ENCODE measurements around the gene C12orf43. TPM values are rescaled to one million over a fixed set of nuclear protein-coding genes. Genes with fewer than 3 reads are reported as not detected.

The C12orf43 gene
- total RNA-seq, 4 donors from 2014 or later = 7.0 to 32.2 (median 18.0) TPM

GRCh38 chr12:120970310-120970709 is 46.0 kb downstream of the C12orf43 start:
- in situ Hi-C loops (cut with MboI; ENCODE audit: low pct_ligation_motif_present in 1 of 4, low pct_unique_long_range_greater_than_20kb in 1 of 4, low sequenced_read_pairs in 3 of 4) = loop anchor here in 3 of 4 donors (25.0 kb wide), 1 partner anchor 333 kb away; the partner anchor contains the start of gene CABP1 (in 3 of the 3)
- intact Hi-C loops (cut with DNase I; ENCODE audit: low total_unique reads) = loop anchor here (5.0 kb wide), 1 partner anchor 323 kb away; no protein-coding TSS in a partner anchor

GRCh38 chr12:120965534-120966091 is 50.7 kb downstream of the C12orf43 start:
- Histone ChIP-seq H3K36me3 (peaks cover 0 to 5% (median 1%) of the 10 kb centered on the region in 4 donors), H3K27ac (peak overlapping the region; percentile 22 to 48 (median 31)), H3K4me1 (peaks cover 0 to 27% (median 14%) of the 10 kb centered on the region in 4 donors), H3K27me3 (no peaks in the 10 kb centered on the region), H3K4me3 (no peak overlapping the region), H3K9me3 (no peaks in the 10 kb centered on the region)
- in situ Hi-C loops (cut with MboI; ENCODE audit: low pct_ligation_motif_present in 1 of 4, low pct_unique_long_range_greater_than_20kb in 1 of 4, low sequenced_read_pairs in 3 of 4) = loop anchor here in 3 of 4 donors (25.0 kb wide), 1 partner anchor 328 kb away; the partner anchor contains the start of gene CABP1 (in 3 of the 3)
- intact Hi-C loops (cut with DNase I; ENCODE audit: low total_unique reads) = no loop called here
- DNase-seq = no peak
- TF ChIP-seq EP300 (IDR thresholded peaks at IDR 0.05; ENCODE audit: low read depth) = no peak
- peak in 1 of 3 donors; percentile 12 for TF ChIP-seq POLR2AphosphoS5 (IDR thresholded peaks at IDR 0.05)
- peak; percentile 19 for TF ChIP-seq POLR2A (IDR thresholded peaks at IDR 0.05)
- 56% methylated on average over 13 of the region's 13 CpGs; no CpG with 5 or more reads in 1 of the 2 donors for WGBS, 2 donors (ENCODE audit: low coverage in 1 of 2)

More at GRCh38 chr12:120970310-120970709, 46.0 kb downstream of the C12orf43 start:
- no peak overlapping the region for H3K4me3 ChIP-seq
- H3K4me1 ChIP-seq = peaks cover 0 to 8% (median 0%) of the 10 kb centered on the region in 4 donors
- no peaks in the 10 kb centered on the region for H3K27me3 ChIP-seq
- no peak for DNase-seq
- no peak overlapping the region for H3K27ac ChIP-seq
- H3K36me3 ChIP-seq = peaks cover 0 to 10% (median 1%) of the 10 kb centered on the region in 4 donors
- H3K9me3 ChIP-seq = no peaks in the 10 kb centered on the region
- 59 to 100% methylated on average over 1 to 3 of the region's 3 CpGs for WGBS, 2 donors (ENCODE audit: low coverage in 1 of 2)
- TF ChIP-seq CTCF (IDR thresholded peaks at IDR 0.05) (no peak), POLR2AphosphoS5 (IDR thresholded peaks at IDR 0.05) (no peak), POLR2A (IDR thresholded peaks at IDR 0.05) (no peak), EP300 (IDR thresholded peaks at IDR 0.05; ENCODE audit: low read depth) (no peak)

- no peaks in the 10 kb centered on the region for H3K27me3 ChIP-seq
- intact Hi-C loops (cut with DNase I; ENCODE audit: low total_unique reads) = no loop called here
These were observed 52.0 kb downstream of the C12orf43 start for GRCh38 chr12:120964298-120964697.

GRCh38 chr12:120962532-120963020 is 53.7 kb downstream of the C12orf43 start:
- H3K27me3 ChIP-seq = no peaks in the 10 kb centered on the region
- peak overlapping the region; percentile 83 to 89 (median 84) for H3K27ac ChIP-seq
- H3K4me1 ChIP-seq = peaks cover 6 to 50% (median 28%) of the 10 kb centered on the region in 4 donors
- H3K36me3 ChIP-seq = no peaks in the 10 kb centered on the region
- in situ Hi-C loops (cut with MboI; ENCODE audit: low pct_ligation_motif_present in 1 of 4, low pct_unique_long_range_greater_than_20kb in 1 of 4, low sequenced_read_pairs in 3 of 4) (loop anchor here in 3 of 4 donors (25.0 kb wide), 1 partner anchor 325 kb away; the partner anchor contains the start of gene CABP1 (in 3 of the 3)), intact Hi-C loops (cut with DNase I; ENCODE audit: low total_unique reads) (no loop called here)
- no peak overlapping the region for H3K4me3 ChIP-seq
- no peaks in the 10 kb centered on the region for H3K9me3 ChIP-seq
- 31 to 49% methylated on average over 2 of the region's 2 CpGs for WGBS, 2 donors (ENCODE audit: low coverage in 1 of 2)
- TF ChIP-seq CTCF (IDR thresholded peaks at IDR 0.05) = no peak
- TF ChIP-seq POLR2AphosphoS5 (IDR thresholded peaks at IDR 0.05) = peak in 1 of 3 donors; percentile 6
- no peak for DNase-seq

More at GRCh38 chr12:120964298-120964697, 52.0 kb downstream of the C12orf43 start:
- H3K27ac ChIP-seq = no peak overlapping the region
- DNase-seq = no peak
- no peak for TF ChIP-seq CTCF (IDR thresholded peaks at IDR 0.05)
- TF ChIP-seq POLR2AphosphoS5 (IDR thresholded peaks at IDR 0.05) = no peak
- TF ChIP-seq POLR2A (IDR thresholded peaks at IDR 0.05) = no peak
- TF ChIP-seq EP300 (IDR thresholded peaks at IDR 0.05; ENCODE audit: low read depth) = no peak
- in situ Hi-C loops (cut with MboI; ENCODE audit: low pct_ligation_motif_present in 1 of 4, low pct_unique_long_range_greater_than_20kb in 1 of 4, low sequenced_read_pairs in 3 of 4) = loop anchor here in 3 of 4 donors (25.0 kb wide), 1 partner anchor 327 kb away; the partner anchor contains the start of gene CABP1 (in 3 of the 3)
- peaks cover 2 to 32% (median 18%) of the 10 kb centered on the region in 4 donors for H3K4me1 ChIP-seq
- WGBS, 2 donors (ENCODE audit: low coverage in 1 of 2) = 86% methylated on average over 8 of the region's 8 CpGs; no CpG with 5 or more reads in 1 of the 2 donors
- peaks cover 0 to 5% (median 0%) of the 10 kb centered on the region in 4 donors for H3K36me3 ChIP-seq
- no peaks in the 10 kb centered on the region for H3K9me3 ChIP-seq
- no peak overlapping the region for H3K4me3 ChIP-seq
